Calu3 (cell line): ENCODE results near the gene ARHGAP22. TPM values are rescaled to one million over a fixed set of nuclear protein-coding genes. Genes with fewer than 3 reads are reported as not detected.

Experiments used
- BruUV-seq: library from RNA; stranded (reverse); fragments of 400-500 nt; replicated peaks from 2 replicates; lab custom pipeline; 2021; lab: Mats Ljungman, UMichigan
- CTCF ChIA-PET: fragments of 300-600 bp; sonication (Branson Sonifier 250); formaldehyde crosslinking; loops from one replicate; lab custom pipeline; 2022; ENCODE audit warnings: antibody characterized with exemption; lab: Charles Lee
- DNase-seq: peaks from one replicate; pipeline ENCODE4 v3.0.0; 2022
- H3K27ac Mint-ChIP-seq: one replicate; pipeline ENCODE4 v1.8.0; 2022; ENCODE audit warnings: mixed read lengths; ENCODE audit not compliant: unreplicated experiment
- H3K27me3 Mint-ChIP-seq: one replicate; pipeline ENCODE4 v1.8.0; 2022; ENCODE audit warnings: mixed read lengths; ENCODE audit not compliant: unreplicated experiment
- H3K36me3 Mint-ChIP-seq: one replicate; pipeline ENCODE4 v1.8.0; 2022; ENCODE audit warnings: mild to moderate bottlenecking, moderate library complexity, mixed read lengths; ENCODE audit not compliant: insufficient read depth, unreplicated experiment
- H3K4me1 Mint-ChIP-seq: one replicate; pipeline ENCODE4 v1.8.0; 2022; ENCODE audit warnings: mild to moderate bottlenecking, low read depth, mixed read lengths; ENCODE audit not compliant: unreplicated experiment
- H3K4me3 Mint-ChIP-seq: one replicate; pipeline ENCODE4 v1.8.0; 2022; ENCODE audit warnings: mild to moderate bottlenecking, low read depth, moderate library complexity, mixed read lengths; ENCODE audit not compliant: unreplicated experiment
- H3K9me3 Mint-ChIP-seq: one replicate; pipeline ENCODE4 v1.8.0; 2022; ENCODE audit warnings: low read depth, mixed read lengths; ENCODE audit not compliant: unreplicated experiment
- intact Hi-C: fragments of 100-400 bp; cut with micrococcal nuclease; formaldehyde crosslinking; loops from one replicate; pipeline ENCODE4 v1.10.0; 2022; ENCODE audit not compliant: unreplicated experiment
- total RNA-seq: library from RNA; stranded (reverse); gene quantifications from 2 replicates; pipeline ENCODE4 v1.2.3, GENCODE V29; 2022
- TF ChIP-seq, protein P1 (sequence below): fragments of 200-600 bp; IDR thresholded peaks from one replicate; pipeline ENCODE4 v1.8.0; 2022; ENCODE audit warnings: antibody characterized with exemption; ENCODE audit not compliant: unreplicated experiment

Gene ARHGAP22
- total RNA-seq, 1 experiment from 2014 or later = 1.0 TPM

DNA sequence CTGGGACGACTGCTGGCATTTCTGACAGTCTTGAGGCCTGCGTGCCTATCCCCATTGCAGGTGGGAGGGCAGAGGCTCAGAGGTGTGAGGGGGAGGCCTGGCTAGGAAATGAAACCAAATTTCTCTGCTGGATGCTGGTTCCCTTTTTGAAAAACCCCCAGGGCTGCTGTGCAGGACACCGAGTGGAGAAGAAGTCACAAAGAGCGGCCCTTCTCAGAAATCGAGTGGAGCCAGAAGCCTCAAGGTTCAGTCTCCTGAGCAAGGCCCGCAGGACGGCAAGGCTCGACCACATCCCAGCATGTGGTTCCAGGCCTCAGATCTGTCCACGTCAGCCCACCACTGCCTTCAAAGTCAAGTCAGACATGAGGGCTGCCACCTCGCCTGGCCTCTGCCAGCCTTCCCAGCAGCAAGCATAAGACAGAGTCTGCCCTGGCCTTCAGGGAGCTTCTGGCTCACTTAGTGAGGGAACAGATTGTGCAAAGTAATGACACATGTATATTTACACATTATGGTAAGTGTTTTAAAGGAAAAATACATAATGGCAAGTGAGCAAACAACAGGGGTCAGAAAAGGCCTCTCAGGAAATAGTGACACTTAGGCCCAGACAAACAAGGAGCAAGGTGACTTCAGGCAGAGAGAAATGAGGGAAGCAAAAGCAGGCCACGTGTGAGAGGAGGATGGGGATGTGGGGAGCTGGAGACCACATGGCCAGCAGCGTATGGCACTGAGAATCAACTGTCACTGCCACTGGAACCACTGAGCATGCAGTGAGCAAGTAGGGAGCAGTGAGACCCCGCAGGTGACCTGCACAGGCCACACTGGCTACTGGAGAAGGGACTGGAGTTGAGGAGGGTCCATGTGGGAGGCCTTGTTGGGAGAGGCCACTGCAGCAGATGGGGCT lies 86.7 kb downstream of the ARHGAP22 start:
- CTCF ChIA-PET = no interaction called here
- H3K36me3 Mint-ChIP-seq = no peaks in the 10 kb centered on the region

DNA sequence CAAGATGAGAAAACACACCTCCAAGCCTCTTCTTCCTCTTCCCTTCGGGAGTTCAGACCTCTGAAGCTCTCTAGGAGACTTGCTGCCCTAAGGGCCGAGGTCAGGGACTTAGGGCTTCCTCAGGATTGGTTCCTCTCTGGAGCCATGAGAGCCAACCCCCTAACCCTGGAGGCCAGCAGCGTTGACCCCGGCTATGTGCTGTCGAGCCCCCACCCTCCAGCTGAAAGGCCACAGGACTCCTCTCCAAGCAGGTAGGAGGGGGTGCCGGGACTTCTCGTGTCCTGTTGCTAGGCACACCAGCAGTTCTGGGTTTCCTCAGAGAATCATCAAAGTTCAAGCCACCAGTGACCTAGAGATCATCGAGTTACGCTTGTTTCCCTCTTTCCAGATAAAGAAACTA lies 87.4 kb downstream of the ARHGAP22 start:
- Mint-ChIP-seq H3K9me3 (peaks cover 3% of the 10 kb centered on the region), H3K36me3 (no peaks in the 10 kb centered on the region), H3K27me3 (peaks cover 20% of the 10 kb centered on the region), H3K27ac (no peak overlapping the region), H3K4me3 (no peak overlapping the region), H3K4me1 (no peaks in the 10 kb centered on the region)
- no peak for DNase-seq
- CTCF ChIA-PET = no interaction called here
- no TSS peak for BruUV-seq
- TF ChIP-seq, protein P1, sequence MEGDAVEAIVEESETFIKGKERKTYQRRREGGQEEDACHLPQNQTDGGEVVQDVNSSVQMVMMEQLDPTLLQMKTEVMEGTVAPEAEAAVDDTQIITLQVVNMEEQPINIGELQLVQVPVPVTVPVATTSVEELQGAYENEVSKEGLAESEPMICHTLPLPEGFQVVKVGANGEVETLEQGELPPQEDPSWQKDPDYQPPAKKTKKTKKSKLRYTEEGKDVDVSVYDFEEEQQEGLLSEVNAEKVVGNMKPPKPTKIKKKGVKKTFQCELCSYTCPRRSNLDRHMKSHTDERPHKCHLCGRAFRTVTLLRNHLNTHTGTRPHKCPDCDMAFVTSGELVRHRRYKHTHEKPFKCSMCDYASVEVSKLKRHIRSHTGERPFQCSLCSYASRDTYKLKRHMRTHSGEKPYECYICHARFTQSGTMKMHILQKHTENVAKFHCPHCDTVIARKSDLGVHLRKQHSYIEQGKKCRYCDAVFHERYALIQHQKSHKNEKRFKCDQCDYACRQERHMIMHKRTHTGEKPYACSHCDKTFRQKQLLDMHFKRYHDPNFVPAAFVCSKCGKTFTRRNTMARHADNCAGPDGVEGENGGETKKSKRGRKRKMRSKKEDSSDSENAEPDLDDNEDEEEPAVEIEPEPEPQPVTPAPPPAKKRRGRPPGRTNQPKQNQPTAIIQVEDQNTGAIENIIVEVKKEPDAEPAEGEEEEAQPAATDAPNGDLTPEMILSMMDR = no peak
- intact Hi-C loops = no loop called here

More for the DNA sequence above, 86.7 kb downstream of the ARHGAP22 start:
- intact Hi-C loops = no loop called here
- H3K9me3 Mint-ChIP-seq = peaks cover 3% of the 10 kb centered on the region
- H3K4me1 Mint-ChIP-seq = no peaks in the 10 kb centered on the region
- TF ChIP-seq, protein P1 = no peak
- H3K4me3 Mint-ChIP-seq = no peak overlapping the region
- no peak overlapping the region for H3K27ac Mint-ChIP-seq
- no peak for DNase-seq
- H3K27me3 Mint-ChIP-seq = peaks cover 20% of the 10 kb centered on the region
- no TSS peak for BruUV-seq

DNA sequence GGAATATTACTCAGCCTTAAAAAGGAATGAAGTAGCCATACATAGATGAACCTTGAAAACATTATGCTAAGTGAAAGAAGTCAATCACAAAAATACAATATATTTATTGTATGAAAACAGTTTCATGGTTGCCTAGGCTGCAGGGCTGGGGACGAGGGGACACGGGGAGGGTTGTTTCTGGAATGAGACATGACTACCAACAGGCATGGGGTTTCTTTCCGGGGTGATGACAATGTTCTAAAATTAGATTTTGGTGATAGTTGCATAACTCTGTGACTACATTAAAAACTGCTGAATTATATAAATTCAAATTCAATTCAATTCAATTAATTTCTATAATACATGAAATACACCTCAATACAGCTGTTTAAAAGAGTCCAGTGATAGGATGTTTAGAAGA lies 88.0 kb downstream of the ARHGAP22 start:
- TF ChIP-seq, protein P1 = no peak
- no peak overlapping the region for H3K4me3 Mint-ChIP-seq
- DNase-seq = no peak
- intact Hi-C loops = no loop called here
- peaks cover 20% of the 10 kb centered on the region for H3K27me3 Mint-ChIP-seq
- H3K9me3 Mint-ChIP-seq = peaks cover 3% of the 10 kb centered on the region
- CTCF ChIA-PET = interaction anchor here (0.6 kb wide), 1 partner anchor 1756 kb away, joined by 3 read pairs; no protein-coding TSS in a partner anchor
- no TSS peak for BruUV-seq
- no peaks in the 10 kb centered on the region for H3K4me1 Mint-ChIP-seq
- H3K27ac Mint-ChIP-seq = no peak overlapping the region
- H3K36me3 Mint-ChIP-seq = no peaks in the 10 kb centered on the region

DNA sequence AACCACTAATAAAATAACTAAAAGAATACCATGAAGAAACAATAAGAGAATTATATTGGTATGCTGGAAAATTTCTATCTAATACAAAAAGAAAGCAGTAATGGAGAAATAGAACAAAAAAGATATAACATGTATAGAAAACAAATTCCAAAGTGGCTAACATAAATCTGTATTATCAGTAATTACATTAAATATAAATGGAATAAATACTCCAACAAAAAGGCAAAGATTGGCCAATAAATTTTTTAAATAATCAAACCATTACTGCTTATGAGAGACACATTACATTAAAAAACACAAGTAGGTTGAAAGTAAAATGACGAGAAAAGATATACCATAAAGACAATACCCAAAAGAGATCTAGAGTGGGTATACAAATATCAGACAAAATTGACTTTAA lies 90.0 kb downstream of the ARHGAP22 start:
- CTCF ChIA-PET = no interaction called here
- Mint-ChIP-seq H3K9me3 (peaks cover 3% of the 10 kb centered on the region), H3K4me1 (no peaks in the 10 kb centered on the region), H3K27me3 (peaks cover 8% of the 10 kb centered on the region), H3K36me3 (no peaks in the 10 kb centered on the region), H3K27ac (no peak overlapping the region), H3K4me3 (no peak overlapping the region)
- no peak for DNase-seq
- TF ChIP-seq, protein P1 = no peak
- intact Hi-C loops = no loop called here
- BruUV-seq = no TSS peak
